Naive thymus-derived CD4-positive, alpha-beta T cell (primary cell): Measurements from ENCODE around the gene CBX7. TPM values are rescaled to one million over a fixed set of nuclear protein-coding genes. Genes with fewer than 3 reads are reported as not detected.

ENCODE experiments used
- ATAC-seq: fragments of 150-1000 bp; cut with Tn5 transposase; 2 replicates; pipeline ENCODE4 v1.10.0; 2021; ENCODE audit warnings: mild to moderate bottlenecking, moderate library complexity
- CTCF ChIA-PET: fragments of 350-600 bp; sonication (Branson Sonifier 250); formaldehyde crosslinking; loops from one replicate; lab custom pipeline; 2021; ENCODE audit warnings: antibody characterized with exemption; lab: Charles Lee
- POLR2A ChIA-PET: fragments of 350-600 bp; sonication (Branson Sonifier 250); formaldehyde crosslinking; loops from one replicate; lab custom pipeline; 2021; ENCODE audit warnings: antibody characterized with exemption, inconsistent platforms; lab: Charles Lee
- DNase-seq, 9 donors: peaks; one replicate each; pipeline versions ENCODE4 v3.0.0 to v3.0.0-alpha.2; 2020 to 2022; ENCODE audit warnings: mixed read lengths in 1 of 9
- H3K27ac ChIP-seq: one replicate; pipeline ENCODE4 v1.7.0; 2013; ENCODE audit warnings: mild to moderate bottlenecking, low read depth, low read length, moderate library complexity
- H3K27me3 ChIP-seq, 2 donors: one replicate each; pipeline ENCODE4 v1.7.0; 2013; ENCODE audit warnings: low read length in 2 of 2, mild to moderate bottlenecking in 2 of 2, moderate library complexity in 2 of 2; ENCODE audit not compliant: control insufficient read depth in 2 of 2, insufficient read depth in 2 of 2
- H3K36me3 ChIP-seq, 3 experiments: 1 replicate in 2 of 3; 2 replicates in 1 of 3; pipeline ENCODE4 v1.7.0; 2013; ENCODE audit warnings: low read length in 3 of 3, mild to moderate bottlenecking in 3 of 3, moderate library complexity in 1 of 3; ENCODE audit not compliant: insufficient read depth in 3 of 3, control insufficient read depth in 2 of 3
- H3K4me1 ChIP-seq, 2 donors: one replicate each; pipeline ENCODE4 v1.7.0; 2013; ENCODE audit warnings: low read length in 2 of 2, mild to moderate bottlenecking in 2 of 2, moderate library complexity in 1 of 2; ENCODE audit not compliant: control insufficient read depth in 2 of 2, insufficient read depth in 2 of 2
- H3K4me3 ChIP-seq: 2 replicates; pipeline ENCODE4 v1.7.0; 2013; ENCODE audit warnings: mild to moderate bottlenecking, low read length
- H3K9me3 ChIP-seq, 3 experiments: 1 replicate in 2 of 3; 2 replicates in 1 of 3; pipeline ENCODE4 v1.7.0; 2013; ENCODE audit warnings: low read length in 3 of 3; ENCODE audit not compliant: control insufficient read depth in 2 of 3
- H3K27ac Mint-ChIP-seq, 9 donors: one replicate each; pipeline ENCODE4 v1.8.0; 2020 to 2022; ENCODE audit warnings: mixed read lengths in 9 of 9, mild to moderate bottlenecking in 8 of 9, moderate library complexity in 5 of 9, inconsistent platforms in 2 of 9
- H3K27me3 Mint-ChIP-seq, 5 donors: one replicate each; pipeline ENCODE4 v1.8.0; 2021 to 2022; ENCODE audit warnings: mixed read lengths in 5 of 5, mild to moderate bottlenecking in 1 of 5
- H3K36me3 Mint-ChIP-seq, 5 donors: one replicate each; pipeline ENCODE4 v1.8.0; 2020 to 2022; ENCODE audit warnings: mixed read lengths in 5 of 5, mild to moderate bottlenecking in 3 of 5, inconsistent platforms in 1 of 5
- H3K4me1 Mint-ChIP-seq, 7 donors: one replicate each; pipeline ENCODE4 v1.8.0; 2020 to 2022; ENCODE audit warnings: mixed read lengths in 7 of 7, mild to moderate bottlenecking in 3 of 7, inconsistent platforms in 1 of 7
- H3K4me3 Mint-ChIP-seq, 10 donors: one replicate each; pipeline ENCODE4 v1.8.0; 2020 to 2022; ENCODE audit warnings: mild to moderate bottlenecking in 10 of 10, mixed read lengths in 10 of 10, moderate library complexity in 6 of 10, inconsistent platforms in 2 of 10
- H3K9me3 Mint-ChIP-seq, 11 donors: one replicate each; pipeline ENCODE4 v1.8.0; 2020 to 2022; ENCODE audit warnings: mixed read lengths in 11 of 11, mild to moderate bottlenecking in 4 of 11, inconsistent platforms in 1 of 11, moderate library complexity in 1 of 11
- intact Hi-C, 2 donors: fragments of 100-400 bp; cut with micrococcal nuclease; formaldehyde crosslinking; loops; one replicate each; pipeline ENCODE4 v1.15.1; 2023
- polyA plus RNA-seq, 2 donors: library from polyadenylated mRNA; unstranded; fragments of 300-500 nt; fragmentation: Illumina TruSeq; gene quantifications; one replicate each; pipeline ENCODE4 v1.2.3, GENCODE V29; 2021
- total RNA-seq, 6 experiments: library from RNA in 5 of 6; stranded (reverse) in 5 of 6; gene quantifications; 1 replicate in 5 of 6; 2 replicates in 1 of 6; pipeline ENCODE4 v1.2.3 and lab custom pipeline; 2021 to 2026

The CBX7 gene
- total and polyA plus RNA-seq, 7 experiments from 2014 or later: 14.2 to 164 (median 74.9) TPM

GRCh38 chr22:39176714-39177455 lies 24.4 kb upstream of the CBX7 start:
- CTCF ChIA-PET: interaction anchor here (0.9 to 12.0 kb wide), 4 partner anchors 15 to 138 kb away, joined by 3 to 262 read pairs (median 4); partner anchors contain the start of gene RPL3
- intact Hi-C loops: no loop called here
- Histone ChIP-seq H3K9me3 (peaks cover 0 to 7% (median 0%) of the 10 kb centered on the region in 3 experiments), H3K4me3 (no peak overlapping the region), H3K27ac (peak overlapping the region; percentile 39), H3K4me1 (peaks cover 28 to 57% of the 10 kb centered on the region in 2 donors), H3K36me3 (no peaks in the 10 kb centered on the region), H3K27me3 (no peaks in the 10 kb centered on the region)
- Mint-ChIP-seq H3K4me1 (peaks cover 28 to 44% (median 37%) of the 10 kb centered on the region in 7 donors), H3K4me3 (no peak overlapping the region), H3K9me3 (peaks cover 0 to 10% (median 3%) of the 10 kb centered on the region in 11 donors), H3K36me3 (peaks cover 0 to 3% (median 0%) of the 10 kb centered on the region in 5 donors), H3K27me3 (peaks cover 0 to 2% (median 0%) of the 10 kb centered on the region in 5 donors), H3K27ac (peak overlapping the region in 8 of 9 donors; percentile 69 to 96 (median 92))
- ATAC-seq (no peak), DNase-seq (no peak)
- POLR2A ChIA-PET: interaction anchor here (0.6 to 11.2 kb wide), 4 partner anchors 66 to 979 kb away, joined by 3 to 240 read pairs (median 49); partner anchors contain the start of genes PDGFB and RPL3

- POLR2A ChIA-PET: interaction anchor here (0.6 to 11.2 kb wide), 4 partner anchors 66 to 978 kb away, joined by 3 to 240 read pairs (median 49); partner anchors contain the start of genes PDGFB and RPL3
- H3K27me3 Mint-ChIP-seq: peaks cover 0 to 2% (median 0%) of the 10 kb centered on the region in 5 donors
- intact Hi-C loops: no loop called here
- no peak for ATAC-seq
- H3K27ac ChIP-seq: no peak overlapping the region
- H3K9me3 Mint-ChIP-seq: peaks cover 0 to 7% (median 2%) of the 10 kb centered on the region in 11 donors
- CTCF ChIA-PET: interaction anchor here (0.8 to 12.0 kb wide), 3 partner anchors 130 to 138 kb away, joined by 3 to 262 read pairs (median 4); partner anchors contain the start of gene RPL3
- no peaks in the 10 kb centered on the region for H3K36me3 ChIP-seq
- peaks cover 0 to under 1% (median 0%) of the 10 kb centered on the region in 3 experiments for H3K9me3 ChIP-seq
- H3K27me3 ChIP-seq: no peaks in the 10 kb centered on the region
- DNase-seq: no peak
- H3K27ac Mint-ChIP-seq: peak overlapping the region in 8 of 9 donors; percentile 62 to 97 (median 93)
- H3K4me1 Mint-ChIP-seq: peaks cover 28 to 51% (median 42%) of the 10 kb centered on the region in 7 donors
- no peak overlapping the region for H3K4me3 ChIP-seq
- no peak overlapping the region for H3K4me3 Mint-ChIP-seq
- H3K36me3 Mint-ChIP-seq: peaks cover 0 to 3% (median 0%) of the 10 kb centered on the region in 5 donors
- H3K4me1 ChIP-seq: peaks cover 35 to 63% of the 10 kb centered on the region in 2 donors
These were observed 23.7 kb upstream of the CBX7 start for GRCh38 chr22:39176143-39176713.

GRCh38 chr22:39175353-39176142 lies 23.1 kb upstream of the CBX7 start:
- Histone ChIP-seq H3K27me3 (no peaks in the 10 kb centered on the region), H3K4me1 (peaks cover 39 to 68% of the 10 kb centered on the region in 2 donors), H3K27ac (peak overlapping the region; percentile 72), H3K36me3 (no peaks in the 10 kb centered on the region), H3K9me3 (no peaks in the 10 kb centered on the region), H3K4me3 (no peak overlapping the region)
- ChIA-PET POLR2A (interaction anchor here (1.2 to 11.2 kb wide), 3 partner anchors 23 to 142 kb away, joined by 3 to 240 read pairs (median 93); partner anchors contain the start of genes PDGFB and RPL3), CTCF (interaction anchor here (0.6 to 12.0 kb wide), 3 partner anchors 22 to 139 kb away, joined by 3 to 262 read pairs (median 3); partner anchors contain the start of gene RPL3)
- Mint-ChIP-seq H3K4me1 (peaks cover 28 to 58% (median 49%) of the 10 kb centered on the region in 7 donors), H3K27me3 (peaks cover 0 to 2% (median 0%) of the 10 kb centered on the region in 5 donors), H3K27ac (peak overlapping the region; percentile 59 to 97 (median 92)), H3K4me3 (peak overlapping the region in 4 of 10 donors; percentile 23 to 51 (median 23)), H3K9me3 (peaks cover 0 to 1% (median 0%) of the 10 kb centered on the region in 11 donors), H3K36me3 (no peaks in the 10 kb centered on the region)
- DNase-seq (no peak), ATAC-seq (no peak)
- intact Hi-C loops: loop anchor here in 1 of 2 donors (2.0 kb wide), 1 partner anchor 213 kb away; no protein-coding TSS in a partner anchor

- Mint-ChIP-seq H3K36me3 (no peaks in the 10 kb centered on the region), H3K27ac (peak overlapping the region; percentile 83 to 100 (median 94)), H3K4me1 (peaks cover 28 to 58% (median 49%) of the 10 kb centered on the region in 7 donors), H3K27me3 (peaks cover 0 to 7% (median 0%) of the 10 kb centered on the region in 5 donors), H3K9me3 (peaks cover 0 to 2% (median 0%) of the 10 kb centered on the region in 11 donors), H3K4me3 (peak overlapping the region; percentile 48 to 86 (median 67))
- H3K4me3 ChIP-seq: peak overlapping the region; percentile 47
- no peaks in the 10 kb centered on the region for H3K27me3 ChIP-seq
- H3K36me3 ChIP-seq: no peaks in the 10 kb centered on the region
- POLR2A ChIA-PET: interaction anchor here (0.7 to 11.2 kb wide), 6 partner anchors 22 to 143 kb away, joined by 3 to 240 read pairs (median 5); partner anchors contain the start of genes PDGFB and RPL3
- CTCF ChIA-PET: interaction anchor here (0.6 to 12.0 kb wide), 5 partner anchors 20 to 354 kb away, joined by 3 to 262 read pairs (median 4); partner anchors contain the start of gene RPL3
- DNase-seq (peak in 8 of 9 donors; percentile 58 to 81 (median 76)), ATAC-seq (peak; percentile 73)
- intact Hi-C loops: loop anchor here (1.0 to 5.0 kb wide), 6 partner anchors 67 to 348 kb away; partner anchors contain the start of genes ATF4 (in 2 of the 2) and RPL3 (in 1 of the 2)
- peak overlapping the region; percentile 72 for H3K27ac ChIP-seq
- peaks cover 39 to 68% of the 10 kb centered on the region in 2 donors for H3K4me1 ChIP-seq
- H3K9me3 ChIP-seq: no peaks in the 10 kb centered on the region
These were observed 22.2 kb upstream of the CBX7 start for GRCh38 chr22:39174498-39175352.
